Progenitor cell of endocrine pancreas (in vitro differentiated cells): Measurements from ENCODE around the gene PEX13. TPM values are rescaled to one million over a fixed set of nuclear protein-coding genes. Genes with fewer than 3 reads are reported as not detected.
A peak's percentile ranks its signal among the peaks of the same experiment; 100 is the strongest.

Source experiments
- DNase-seq: peaks from one replicate; pipeline ENCODE4 v3.0.0; 2021; ENCODE audit warnings: low spot score; ENCODE audit not compliant: unreplicated experiment
- H3K27ac Mint-ChIP-seq: 2 replicates; pipeline ENCODE4 v1.8.0; 2021; ENCODE audit warnings: mild to moderate bottlenecking, moderate library complexity, mixed read lengths
- H3K27me3 Mint-ChIP-seq: 2 replicates; pipeline ENCODE4 v1.8.0; 2021; ENCODE audit warnings: mixed read lengths
- H3K36me3 Mint-ChIP-seq: 2 replicates; pipeline ENCODE4 v1.8.0; 2022; ENCODE audit warnings: mixed read lengths; ENCODE audit not compliant: insufficient read depth
- H3K4me1 Mint-ChIP-seq: 2 replicates; pipeline ENCODE4 v1.8.0; 2021; ENCODE audit warnings: low read depth, mixed read lengths
- H3K4me3 Mint-ChIP-seq: 2 replicates; pipeline ENCODE4 v1.8.0; 2021; ENCODE audit warnings: low read depth, mild to moderate bottlenecking, moderate library complexity, mixed read lengths
- H3K9me3 Mint-ChIP-seq: 2 replicates; pipeline ENCODE4 v1.8.0; 2021; ENCODE audit warnings: low read depth, mixed read lengths
- CTCF ChIP-seq: fragments of 200-600 bp; sonication (generic); IDR thresholded peaks from one replicate; pipeline ENCODE4 v1.5.0; 2021; ENCODE audit warnings: antibody characterized with exemption, mild to moderate bottlenecking; ENCODE audit not compliant: unreplicated experiment
- total RNA-seq: library from RNA; stranded (reverse); gene quantifications from 2 replicates; pipeline ENCODE4 v1.2.1, GENCODE V29; 2021

Gene PEX13
- total RNA-seq, 1 donor from 2014 or later: 37.6 TPM

- no peak overlapping the region for H3K27ac Mint-ChIP-seq
- peaks cover 15% of the 10 kb centered on the region for H3K9me3 Mint-ChIP-seq
- no peaks in the 10 kb centered on the region for H3K4me1 Mint-ChIP-seq
- DNase-seq: no peak
- no peaks in the 10 kb centered on the region for H3K27me3 Mint-ChIP-seq
- no peak for TF ChIP-seq CTCF
- H3K36me3 Mint-ChIP-seq: peaks cover 14% of the 10 kb centered on the region
- H3K4me3 Mint-ChIP-seq: no peak overlapping the region
These were observed 23.4 kb upstream of the PEX13 start for GRCh38 chr2:60994131-60994530.

GRCh38 chr2:60998628-60999545 lies 18.6 kb upstream of the PEX13 start:
- peaks cover 3% of the 10 kb centered on the region for H3K9me3 Mint-ChIP-seq
- DNase-seq: no peak

DNA sequence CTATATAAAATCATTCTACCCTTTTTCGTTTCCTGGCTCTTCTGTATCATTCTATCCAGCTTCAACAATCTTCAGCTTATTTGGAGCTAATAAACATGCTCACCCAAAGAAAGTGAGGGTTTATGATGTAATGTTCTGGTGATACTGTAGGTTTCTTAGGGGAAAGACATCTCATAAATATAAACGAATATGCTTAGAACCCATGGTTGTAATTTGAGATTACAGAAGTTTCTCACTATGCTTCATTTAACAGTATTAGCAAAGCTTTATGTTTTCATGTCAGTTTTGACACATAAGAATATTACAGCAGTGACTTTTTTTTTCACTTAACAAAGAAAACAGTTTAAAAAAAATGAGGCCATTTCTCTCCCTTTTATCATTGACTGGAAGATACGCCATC lies 11.8 kb upstream of the PEX13 start:
- no peak for TF ChIP-seq CTCF
- H3K27ac Mint-ChIP-seq: no peak overlapping the region
- DNase-seq: no peak
- peaks cover 2% of the 10 kb centered on the region for H3K36me3 Mint-ChIP-seq
- no peaks in the 10 kb centered on the region for H3K27me3 Mint-ChIP-seq
- no peak overlapping the region for H3K4me3 Mint-ChIP-seq
- H3K4me1 Mint-ChIP-seq: no peaks in the 10 kb centered on the region
- H3K9me3 Mint-ChIP-seq: no peaks in the 10 kb centered on the region

More at GRCh38 chr2:60998628-60999545, 18.6 kb upstream of the PEX13 start:
- H3K4me1 Mint-ChIP-seq: no peaks in the 10 kb centered on the region
- H3K4me3 Mint-ChIP-seq: no peak overlapping the region
- peak; percentile 82 for TF ChIP-seq CTCF
- H3K36me3 Mint-ChIP-seq: peaks cover 2% of the 10 kb centered on the region
- no peak overlapping the region for H3K27ac Mint-ChIP-seq
- H3K27me3 Mint-ChIP-seq: no peaks in the 10 kb centered on the region

- no peaks in the 10 kb centered on the region for H3K27me3 Mint-ChIP-seq
- H3K36me3 Mint-ChIP-seq: peaks cover 2% of the 10 kb centered on the region
- no peak for DNase-seq
- no peaks in the 10 kb centered on the region for H3K9me3 Mint-ChIP-seq
- no peak for TF ChIP-seq CTCF
- H3K4me3 Mint-ChIP-seq: no peak overlapping the region
- no peak overlapping the region for H3K27ac Mint-ChIP-seq
- H3K4me1 Mint-ChIP-seq: no peaks in the 10 kb centered on the region
These were observed 10.9 kb upstream of the PEX13 start for GRCh38 chr2:61006486-61007105.

- H3K27ac Mint-ChIP-seq: no peak overlapping the region
- no peaks in the 10 kb centered on the region for H3K9me3 Mint-ChIP-seq
- no peak overlapping the region for H3K4me3 Mint-ChIP-seq
These were observed 8.2 kb upstream of the PEX13 start for GRCh38 chr2:61009355-61009754.

More at GRCh38 chr2:61009355-61009754, 8.2 kb upstream of the PEX13 start:
- Mint-ChIP-seq H3K27me3 (no peaks in the 10 kb centered on the region), H3K36me3 (peaks cover 2% of the 10 kb centered on the region), H3K4me1 (no peaks in the 10 kb centered on the region)
- DNase-seq: no peak
- TF ChIP-seq CTCF: no peak
